SK-N-SH treated with all-trans-retinoic acid at 6 μM for 48 hours (cell line): ENCODE results near the gene LYPD6B.

ENCODE experiments used
- ARNTL ChIP-seq: fragments of 450-650 bp; formaldehyde crosslinking; IDR thresholded peaks from 2 replicates; pipeline ENCODE4 v1.5.0; 2020; ENCODE audit warnings: low read depth, mild to moderate bottlenecking, moderate library complexity, borderline replicate concordance
- BACH2 ChIP-seq: fragments of 250-450 bp; sonication (Bioruptor Pico); IDR thresholded peaks from 2 replicates; pipeline ENCODE4 v1.9.0; 2021; ENCODE audit warnings: mild to moderate bottlenecking, borderline replicate concordance
- CREB5 ChIP-seq: fragments of 250-450 bp; sonication (Bioruptor Pico); IDR thresholded peaks from 2 replicates; pipeline ENCODE4 v1.5.1; 2020; ENCODE audit warnings: low read depth, mild to moderate bottlenecking, moderate library complexity

DNA sequence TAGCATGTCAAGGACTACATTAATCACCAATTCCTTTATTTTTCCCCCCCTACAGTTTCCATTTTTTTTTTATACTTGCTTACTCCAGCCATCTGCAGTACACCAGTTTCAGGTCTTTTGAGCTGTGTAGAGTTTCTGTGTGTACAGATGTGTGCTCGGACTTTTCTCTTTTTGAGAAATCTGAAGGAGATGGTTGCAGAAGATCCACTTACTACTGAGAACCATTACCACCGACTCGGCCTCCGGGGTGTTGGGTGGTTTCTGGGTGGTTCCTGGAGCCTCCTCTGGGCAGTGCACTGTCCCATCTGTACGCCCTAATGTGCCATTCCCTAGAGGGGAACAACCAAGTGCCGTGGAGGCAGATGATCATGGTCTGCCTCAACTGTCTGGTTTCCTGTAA, 15.4 kb upstream of the LYPD6B start:
- TF ChIP-seq BACH2 (CRISPR knock-in tag) = no peak
- no peak for TF ChIP-seq CREB5
- TF ChIP-seq ARNTL (CRISPR knock-in tag) = no peak
